Retinal pigment epithelial cell (primary cell): ENCODE results near the gene IFNAR2.

Source experiments
- DNase-seq: peaks from one replicate; pipeline ENCODE4 v3.0.0-alpha.2; 2010; ENCODE audit warnings: low read depth
- H3K4me3 ChIP-seq: 2 replicates; pipeline ENCODE4 v1.5.1; 2011; ENCODE audit warnings: mild to moderate bottlenecking, low read length, control low read depth, moderate library complexity
- TF ChIP-seq, protein P1 (sequence below): conservative IDR thresholded peaks from 2 replicates; pipeline ENCODE4 v1.5.1; 2011; ENCODE audit warnings: low read depth, low read length, control low read depth, inconsistent platforms

The IFNAR2 gene

DNA sequence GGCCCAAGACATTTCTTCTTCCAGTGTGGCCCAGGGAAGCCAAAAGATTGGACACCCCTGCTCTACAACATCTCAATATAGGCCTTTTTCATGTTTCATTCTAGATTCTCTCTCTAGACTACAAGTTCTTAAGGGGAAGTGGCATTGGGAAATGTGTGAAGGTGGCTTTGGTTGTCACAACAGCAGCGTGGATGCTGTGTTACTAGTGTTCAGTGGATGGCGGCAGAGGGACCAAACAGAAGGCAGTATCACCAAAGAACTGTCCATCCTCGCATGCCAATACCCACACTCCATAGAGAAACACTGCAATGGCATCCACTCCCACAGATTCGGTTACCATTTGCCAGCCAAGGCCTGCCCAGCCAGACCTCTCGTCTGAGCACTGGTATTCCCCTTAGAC is 24.3 kb upstream of the IFNAR2 start:
- H3K4me3 ChIP-seq = no peak overlapping the region
- TF ChIP-seq, protein P1, sequence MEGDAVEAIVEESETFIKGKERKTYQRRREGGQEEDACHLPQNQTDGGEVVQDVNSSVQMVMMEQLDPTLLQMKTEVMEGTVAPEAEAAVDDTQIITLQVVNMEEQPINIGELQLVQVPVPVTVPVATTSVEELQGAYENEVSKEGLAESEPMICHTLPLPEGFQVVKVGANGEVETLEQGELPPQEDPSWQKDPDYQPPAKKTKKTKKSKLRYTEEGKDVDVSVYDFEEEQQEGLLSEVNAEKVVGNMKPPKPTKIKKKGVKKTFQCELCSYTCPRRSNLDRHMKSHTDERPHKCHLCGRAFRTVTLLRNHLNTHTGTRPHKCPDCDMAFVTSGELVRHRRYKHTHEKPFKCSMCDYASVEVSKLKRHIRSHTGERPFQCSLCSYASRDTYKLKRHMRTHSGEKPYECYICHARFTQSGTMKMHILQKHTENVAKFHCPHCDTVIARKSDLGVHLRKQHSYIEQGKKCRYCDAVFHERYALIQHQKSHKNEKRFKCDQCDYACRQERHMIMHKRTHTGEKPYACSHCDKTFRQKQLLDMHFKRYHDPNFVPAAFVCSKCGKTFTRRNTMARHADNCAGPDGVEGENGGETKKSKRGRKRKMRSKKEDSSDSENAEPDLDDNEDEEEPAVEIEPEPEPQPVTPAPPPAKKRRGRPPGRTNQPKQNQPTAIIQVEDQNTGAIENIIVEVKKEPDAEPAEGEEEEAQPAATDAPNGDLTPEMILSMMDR = no peak
- DNase-seq = no peak

DNA sequence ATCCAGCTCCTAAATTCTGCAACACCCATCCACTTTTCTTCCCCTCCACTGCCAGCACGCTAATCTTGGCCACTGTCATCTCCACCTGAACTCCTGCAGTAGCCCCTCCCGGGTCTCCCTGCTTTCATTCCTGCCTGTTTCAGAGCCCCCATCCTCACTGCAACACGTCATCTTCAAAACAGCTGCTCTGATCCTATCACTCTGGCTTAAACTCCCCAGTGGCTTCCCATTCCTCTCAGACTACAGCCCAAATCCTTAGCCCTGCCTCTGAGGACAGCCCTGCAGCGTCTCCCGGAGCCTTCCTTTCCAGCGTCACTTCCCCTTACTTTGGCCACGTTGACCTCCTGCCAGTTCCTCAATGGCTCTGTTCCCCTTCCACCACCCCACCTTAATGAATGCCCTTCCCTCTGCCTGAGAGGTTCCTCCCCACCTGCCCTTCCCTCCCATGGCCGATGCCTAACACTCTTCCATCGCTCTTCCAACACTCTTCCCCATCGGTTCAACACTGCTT is 22.9 kb upstream of the IFNAR2 start:
- no peak overlapping the region for H3K4me3 ChIP-seq
- TF ChIP-seq, protein P1 = no peak
- DNase-seq = no peak

DNA sequence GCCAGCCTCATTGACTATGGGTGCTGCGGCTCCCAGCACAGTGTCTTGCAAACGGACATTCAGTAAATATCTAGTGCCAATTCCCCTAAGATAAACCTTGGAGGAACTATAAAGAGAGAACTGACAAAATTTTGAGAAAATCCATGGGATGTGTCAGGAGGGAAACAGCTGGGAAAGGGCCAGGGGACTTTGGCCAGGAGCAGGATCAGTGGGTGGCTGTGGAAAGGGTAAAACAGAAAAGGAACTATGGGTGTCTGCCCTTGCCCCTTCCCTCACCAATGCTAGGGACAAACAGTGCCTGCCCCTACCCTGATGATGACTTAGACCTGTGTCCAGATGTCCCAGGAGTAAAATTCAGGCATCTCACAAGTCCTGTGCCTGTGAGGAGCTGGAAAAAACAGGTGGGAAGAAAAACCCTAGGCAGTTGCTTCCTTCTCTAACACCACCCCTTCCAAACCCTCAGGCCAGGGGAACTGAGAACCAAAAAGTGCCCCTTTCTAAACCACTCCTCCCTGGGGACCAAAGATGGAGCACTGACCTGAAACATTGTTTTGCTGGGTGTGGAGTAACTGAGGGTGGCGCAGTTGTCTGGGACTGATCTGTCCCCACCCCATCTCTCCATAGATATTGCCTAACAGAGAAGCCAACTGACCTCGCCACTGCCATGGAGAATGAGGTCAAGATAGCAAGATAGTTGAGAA is 22.1 kb upstream of the IFNAR2 start:
- TF ChIP-seq, protein P1 = no peak
- no peak for DNase-seq
- H3K4me3 ChIP-seq = no peak overlapping the region

DNA sequence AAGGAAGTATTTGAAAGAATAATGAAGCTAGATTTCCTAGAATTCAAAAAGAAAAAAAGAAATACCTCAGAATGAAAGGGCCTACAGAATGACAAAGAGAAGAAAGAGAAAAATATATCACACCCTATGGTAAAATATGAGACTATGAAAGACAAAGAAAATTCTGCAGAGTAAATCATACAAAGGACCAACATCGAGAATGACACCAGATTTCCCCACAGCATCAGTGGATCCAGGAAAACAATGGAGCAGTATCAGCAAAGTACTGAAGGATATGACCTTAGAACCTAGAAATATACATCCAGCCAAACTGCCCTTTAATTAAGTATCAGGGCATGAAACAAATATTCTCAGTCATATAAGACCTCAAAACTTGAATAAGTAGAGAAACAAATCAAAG is 21.2 kb upstream of the IFNAR2 start:
- H3K4me3 ChIP-seq = no peak overlapping the region
- TF ChIP-seq, protein P1 = no peak
- no peak for DNase-seq

DNA sequence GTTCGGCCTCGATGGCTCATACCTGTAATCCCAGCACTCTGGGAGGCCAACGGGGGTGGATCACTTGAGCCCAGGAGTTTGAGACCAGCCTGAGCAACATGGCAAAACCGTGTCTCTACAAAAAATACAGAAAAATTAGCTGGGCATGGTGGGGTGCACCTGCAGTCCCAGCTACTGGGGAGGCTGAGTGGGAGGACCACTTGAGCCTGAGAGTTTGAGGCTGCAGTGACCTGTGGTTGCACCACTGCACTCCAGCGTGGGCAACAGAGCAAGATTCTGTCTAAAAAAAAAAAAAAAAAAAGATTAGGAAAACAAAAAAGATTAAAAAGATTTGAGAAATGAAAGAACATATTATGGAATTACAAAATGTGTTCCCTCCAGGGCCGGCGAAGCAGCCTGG is 18.4 kb upstream of the IFNAR2 start:
- no peak overlapping the region for H3K4me3 ChIP-seq
- TF ChIP-seq, protein P1 = no peak
- DNase-seq = no peak

DNA sequence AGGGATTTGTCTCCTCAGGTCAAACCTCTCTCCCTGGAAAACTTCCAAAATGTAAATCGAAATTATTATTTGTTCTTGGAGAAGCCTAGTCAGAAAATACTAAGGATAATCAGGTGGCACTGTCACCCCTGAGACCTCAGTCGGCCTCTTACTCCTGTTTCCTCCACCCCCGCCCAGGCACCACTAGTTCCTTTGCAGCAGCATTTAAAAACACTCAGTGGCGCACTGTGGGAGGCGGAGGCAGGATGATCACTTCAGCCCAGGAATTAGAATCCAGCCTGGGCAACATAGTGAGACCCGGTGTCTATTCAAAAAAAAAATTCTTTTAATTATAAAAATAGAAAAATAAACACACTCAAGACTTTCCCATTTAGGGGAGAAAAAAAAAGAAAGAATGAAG is 18.0 kb upstream of the IFNAR2 start:
- TF ChIP-seq, protein P1 = no peak
- DNase-seq = no peak
- H3K4me3 ChIP-seq = no peak overlapping the region

DNA sequence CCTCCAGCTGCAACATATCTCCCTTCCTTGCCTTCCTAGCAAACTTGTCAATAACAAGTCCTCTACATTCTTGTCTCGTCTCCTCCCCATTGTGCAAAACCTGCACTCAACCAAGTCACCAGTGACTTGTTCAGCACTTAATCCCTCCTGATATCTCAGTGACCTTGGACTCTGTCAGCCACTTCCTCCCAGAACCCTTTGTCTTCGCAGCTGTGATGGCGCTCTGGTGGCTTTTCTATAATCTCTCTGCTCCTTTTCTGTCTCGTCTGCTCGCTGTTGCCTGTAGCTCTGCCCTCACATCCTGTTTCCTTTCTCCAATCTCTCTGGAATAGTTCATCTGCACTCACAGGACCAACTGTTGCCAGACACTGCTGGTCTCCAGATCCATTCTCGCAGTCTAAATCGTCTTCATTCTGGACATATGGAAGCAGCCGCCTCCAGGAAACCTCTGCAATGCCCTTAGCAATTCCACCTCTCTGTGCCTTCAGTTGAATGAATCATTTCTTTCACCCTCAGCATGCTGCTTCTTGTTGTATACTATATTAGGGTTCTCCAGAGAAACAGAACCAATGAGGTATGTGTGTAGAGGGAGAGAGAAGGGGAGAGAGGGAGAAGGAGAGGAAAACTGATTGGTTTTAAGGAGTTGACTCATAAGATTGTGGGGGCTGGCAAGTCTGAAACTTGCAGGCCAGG is 17.4 kb upstream of the IFNAR2 start:
- TF ChIP-seq, protein P1 = no peak
- no peak overlapping the region for H3K4me3 ChIP-seq
- no peak for DNase-seq
